ENCODE results near the gene DEGS2.
A peak's percentile ranks its signal among the peaks of the same experiment; 100 is the strongest.

Gene DEGS2

GRCh38 chr14:100117026-100117425 lies 42.4 kb downstream of the DEGS2 start:
- H3K27me3 ChIP-seq (replicated peaks; ENCODE audit: control insufficient read depth, insufficient read depth, low read length) = no peaks in the 10 kb centered on the region
- H3K4me1 ChIP-seq (ENCODE audit: control insufficient read depth, insufficient read depth, low read length) = peaks cover 8% of the 10 kb centered on the region
- no peaks in the 10 kb centered on the region for H3K36me3 ChIP-seq (ENCODE audit: control insufficient read depth, insufficient read depth, low read length, severe bottlenecking)
- no peak overlapping the region for H3K4me3 ChIP-seq (ENCODE audit: low read length)
- no peak for DNase-seq (ENCODE audit: low read depth)
- H3K9ac ChIP-seq (ENCODE audit: low read length) = no peak overlapping the region
- H3K9me3 ChIP-seq (ENCODE audit: control insufficient read depth, low read length) = no peaks in the 10 kb centered on the region

- no peak for DNase-seq (ENCODE audit: low read depth)
- peaks cover 6% of the 10 kb centered on the region for H3K4me1 ChIP-seq (ENCODE audit: control insufficient read depth, insufficient read depth, low read length)
- H3K4me3 ChIP-seq (ENCODE audit: low read length) = no peak overlapping the region
- no peaks in the 10 kb centered on the region for H3K36me3 ChIP-seq (ENCODE audit: control insufficient read depth, insufficient read depth, low read length, severe bottlenecking)
- H3K9ac ChIP-seq (ENCODE audit: low read length) = no peak overlapping the region
- H3K27me3 ChIP-seq (replicated peaks; ENCODE audit: control insufficient read depth, insufficient read depth, low read length) = no peaks in the 10 kb centered on the region
- no peaks in the 10 kb centered on the region for H3K9me3 ChIP-seq (ENCODE audit: control insufficient read depth, low read length)
Measured at GRCh38 chr14:100116134-100116533, 43.3 kb downstream of the DEGS2 start.

GRCh38 chr14:100115726-100116125 lies 43.7 kb downstream of the DEGS2 start:
- Histone ChIP-seq H3K9ac (ENCODE audit: low read length) (no peak overlapping the region), H3K4me1 (ENCODE audit: control insufficient read depth, insufficient read depth, low read length) (peaks cover 4% of the 10 kb centered on the region), H3K36me3 (ENCODE audit: control insufficient read depth, insufficient read depth, low read length, severe bottlenecking) (no peaks in the 10 kb centered on the region), H3K27me3 (replicated peaks; ENCODE audit: control insufficient read depth, insufficient read depth, low read length) (no peaks in the 10 kb centered on the region), H3K4me3 (ENCODE audit: low read length) (no peak overlapping the region), H3K9me3 (ENCODE audit: control insufficient read depth, low read length) (no peaks in the 10 kb centered on the region)
- DNase-seq (ENCODE audit: low read depth) = no peak

GRCh38 chr14:100115236-100115635 lies 44.2 kb downstream of the DEGS2 start:
- no peaks in the 10 kb centered on the region for H3K36me3 ChIP-seq (ENCODE audit: control insufficient read depth, insufficient read depth, low read length, severe bottlenecking)
- H3K9me3 ChIP-seq (ENCODE audit: control insufficient read depth, low read length) = no peaks in the 10 kb centered on the region
- H3K4me3 ChIP-seq (ENCODE audit: low read length) = no peak overlapping the region
- no peaks in the 10 kb centered on the region for H3K27me3 ChIP-seq (replicated peaks; ENCODE audit: control insufficient read depth, insufficient read depth, low read length)
- no peak for DNase-seq (ENCODE audit: low read depth)
- peaks cover 4% of the 10 kb centered on the region for H3K4me1 ChIP-seq (ENCODE audit: control insufficient read depth, insufficient read depth, low read length)
- no peak overlapping the region for H3K9ac ChIP-seq (ENCODE audit: low read length)

- Histone ChIP-seq H3K27me3 (replicated peaks; ENCODE audit: control insufficient read depth, insufficient read depth, low read length) (no peaks in the 10 kb centered on the region), H3K4me1 (ENCODE audit: control insufficient read depth, insufficient read depth, low read length) (peaks cover 4% of the 10 kb centered on the region), H3K9ac (ENCODE audit: low read length) (no peak overlapping the region), H3K9me3 (ENCODE audit: control insufficient read depth, low read length) (no peaks in the 10 kb centered on the region), H3K36me3 (ENCODE audit: control insufficient read depth, insufficient read depth, low read length, severe bottlenecking) (no peaks in the 10 kb centered on the region), H3K4me3 (ENCODE audit: low read length) (no peak overlapping the region)
- no peak for DNase-seq (ENCODE audit: low read depth)
Measured at GRCh38 chr14:100114109-100114765, 45.2 kb downstream of the DEGS2 start.

- H3K36me3 ChIP-seq (ENCODE audit: control insufficient read depth, insufficient read depth, low read length, severe bottlenecking) = no peaks in the 10 kb centered on the region
- no peaks in the 10 kb centered on the region for H3K9me3 ChIP-seq (ENCODE audit: control insufficient read depth, low read length)
- DNase-seq (ENCODE audit: low read depth) = peak; percentile 9
- H3K4me1 ChIP-seq (ENCODE audit: control insufficient read depth, insufficient read depth, low read length) = peaks cover 23% of the 10 kb centered on the region
- H3K27me3 ChIP-seq (replicated peaks; ENCODE audit: control insufficient read depth, insufficient read depth, low read length) = no peaks in the 10 kb centered on the region
- H3K4me3 ChIP-seq (ENCODE audit: low read length) = no peak overlapping the region
- no peak overlapping the region for H3K9ac ChIP-seq (ENCODE audit: low read length)
Measured at GRCh38 chr14:100111931-100112704, 47.3 kb downstream of the DEGS2 start.

- no peaks in the 10 kb centered on the region for H3K9me3 ChIP-seq (ENCODE audit: control insufficient read depth, low read length)
- H3K27me3 ChIP-seq (replicated peaks; ENCODE audit: control insufficient read depth, insufficient read depth, low read length) = no peaks in the 10 kb centered on the region
- H3K4me3 ChIP-seq (ENCODE audit: low read length) = no peak overlapping the region
- H3K4me1 ChIP-seq (ENCODE audit: control insufficient read depth, insufficient read depth, low read length) = peaks cover 25% of the 10 kb centered on the region
- H3K9ac ChIP-seq (ENCODE audit: low read length) = no peak overlapping the region
- DNase-seq (ENCODE audit: low read depth) = no peak
- H3K36me3 ChIP-seq (ENCODE audit: control insufficient read depth, insufficient read depth, low read length, severe bottlenecking) = no peaks in the 10 kb centered on the region
Measured at GRCh38 chr14:100110816-100111215, 48.6 kb downstream of the DEGS2 start.

- H3K27me3 ChIP-seq (replicated peaks; ENCODE audit: control insufficient read depth, insufficient read depth, low read length) = no peaks in the 10 kb centered on the region
- DNase-seq (ENCODE audit: low read depth) = no peak
- H3K4me3 ChIP-seq (ENCODE audit: low read length) = no peak overlapping the region
- no peak overlapping the region for H3K9ac ChIP-seq (ENCODE audit: low read length)
- H3K4me1 ChIP-seq (ENCODE audit: control insufficient read depth, insufficient read depth, low read length) = peaks cover 35% of the 10 kb centered on the region
- H3K36me3 ChIP-seq (ENCODE audit: control insufficient read depth, insufficient read depth, low read length, severe bottlenecking) = no peaks in the 10 kb centered on the region
- no peaks in the 10 kb centered on the region for H3K9me3 ChIP-seq (ENCODE audit: control insufficient read depth, low read length)
Measured at GRCh38 chr14:100109594-100109955, 49.9 kb downstream of the DEGS2 start.

GRCh38 chr14:100108840-100109593 lies 50.4 kb downstream of the DEGS2 start:
- no peaks in the 10 kb centered on the region for H3K9me3 ChIP-seq (ENCODE audit: control insufficient read depth, low read length)
- H3K9ac ChIP-seq (ENCODE audit: low read length) = peak overlapping the region; percentile 66
- H3K4me3 ChIP-seq (ENCODE audit: low read length) = no peak overlapping the region
- DNase-seq (ENCODE audit: low read depth) = peak; percentile 9
- peaks cover 40% of the 10 kb centered on the region for H3K4me1 ChIP-seq (ENCODE audit: control insufficient read depth, insufficient read depth, low read length)
- no peaks in the 10 kb centered on the region for H3K36me3 ChIP-seq (ENCODE audit: control insufficient read depth, insufficient read depth, low read length, severe bottlenecking)
- no peaks in the 10 kb centered on the region for H3K27me3 ChIP-seq (replicated peaks; ENCODE audit: control insufficient read depth, insufficient read depth, low read length)

GRCh38 chr14:100108042-100108825 lies 51.2 kb downstream of the DEGS2 start:
- Histone ChIP-seq H3K4me1 (ENCODE audit: control insufficient read depth, insufficient read depth, low read length) (peaks cover 48% of the 10 kb centered on the region), H3K27me3 (replicated peaks; ENCODE audit: control insufficient read depth, insufficient read depth, low read length) (no peaks in the 10 kb centered on the region), H3K36me3 (ENCODE audit: control insufficient read depth, insufficient read depth, low read length, severe bottlenecking) (no peaks in the 10 kb centered on the region), H3K4me3 (ENCODE audit: low read length) (no peak overlapping the region), H3K9ac (ENCODE audit: low read length) (peak overlapping the region; percentile 66), H3K9me3 (ENCODE audit: control insufficient read depth, low read length) (no peaks in the 10 kb centered on the region)
- peak; percentile 90 for DNase-seq (ENCODE audit: low read depth)

GRCh38 chr14:100107236-100107635 lies 52.2 kb downstream of the DEGS2 start:
- no peaks in the 10 kb centered on the region for H3K36me3 ChIP-seq (ENCODE audit: control insufficient read depth, insufficient read depth, low read length, severe bottlenecking)
- H3K9me3 ChIP-seq (ENCODE audit: control insufficient read depth, low read length) = no peaks in the 10 kb centered on the region
- H3K9ac ChIP-seq (ENCODE audit: low read length) = no peak overlapping the region
- H3K4me3 ChIP-seq (ENCODE audit: low read length) = no peak overlapping the region
- H3K4me1 ChIP-seq (ENCODE audit: control insufficient read depth, insufficient read depth, low read length) = peaks cover 53% of the 10 kb centered on the region
- no peaks in the 10 kb centered on the region for H3K27me3 ChIP-seq (replicated peaks; ENCODE audit: control insufficient read depth, insufficient read depth, low read length)
- DNase-seq (ENCODE audit: low read depth) = no peak

All from adipocyte (in vitro differentiated cells).